Activated T-helper 17 cell treated with anti-CD3 and anti-CD28 coated beads, Interleukin-2, amount 50 U/mL, for 72 hours (primary cell): ENCODE measurements around the gene LIMS3. TPM values are rescaled to one million over a fixed set of nuclear protein-coding genes. Genes with fewer than 3 reads are reported as not detected.
A peak's percentile ranks its signal among the peaks of the same experiment; 100 is the strongest.
"Not testable (repeated sequence)": the region's sequence is repeated elsewhere in the genome, so short reads cannot be mapped to it uniquely, and the experiment has no call there.

Experiments used
- ATAC-seq: fragments of 150-1000 bp; cut with Tn5 transposase; replicated peaks from 2 replicates; pipeline ENCODE4 v1.10.0; 2021; ENCODE audit warnings: mild to moderate bottlenecking, moderate library complexity
- H3K27ac Mint-ChIP-seq: one replicate; pipeline ENCODE4 v1.8.0; 2022; ENCODE audit warnings: mixed read lengths
- H3K27me3 Mint-ChIP-seq: one replicate; pipeline ENCODE4 v1.8.0; 2022; ENCODE audit warnings: mixed read lengths
- H3K36me3 Mint-ChIP-seq: one replicate; pipeline ENCODE4 v1.8.0; 2022; ENCODE audit warnings: low read depth, mild to moderate bottlenecking, mixed read lengths
- H3K4me1 Mint-ChIP-seq: one replicate; pipeline ENCODE4 v1.8.0; 2022; ENCODE audit warnings: mixed read lengths
- H3K4me3 Mint-ChIP-seq: one replicate; pipeline ENCODE4 v1.8.0; 2022; ENCODE audit warnings: mild to moderate bottlenecking, mixed read lengths
- H3K9me3 Mint-ChIP-seq: one replicate; pipeline ENCODE4 v1.8.0; 2022; ENCODE audit warnings: mixed read lengths
- total RNA-seq, 2 donors: library from RNA; stranded (reverse); gene quantifications; one replicate each; pipeline ENCODE4 v1.2.3, GENCODE V29; 2022

LIMS3 gene
- total RNA-seq, 2 donors from 2014 or later = 0.65 to 2.8 TPM

GRCh38 chr2:109965482-109965881 lies 67.0 kb downstream of the LIMS3 start:
- H3K36me3 Mint-ChIP-seq, H3K4me1 Mint-ChIP-seq, H3K9me3 Mint-ChIP-seq, H3K27ac Mint-ChIP-seq, H3K27me3 Mint-ChIP-seq, ATAC-seq, H3K4me3 Mint-ChIP-seq: not testable (repeated sequence)

- H3K4me1 Mint-ChIP-seq, H3K4me3 Mint-ChIP-seq, ATAC-seq, H3K27ac Mint-ChIP-seq, H3K27me3 Mint-ChIP-seq, H3K36me3 Mint-ChIP-seq, H3K9me3 Mint-ChIP-seq: not testable (repeated sequence)
Measured at GRCh38 chr2:109966107-109966736, 67.7 kb downstream of the LIMS3 start.

GRCh38 chr2:109966858-109967257 lies 68.4 kb downstream of the LIMS3 start:
- not testable (repeated sequence) for H3K27ac Mint-ChIP-seq, H3K27me3 Mint-ChIP-seq, H3K36me3 Mint-ChIP-seq, H3K9me3 Mint-ChIP-seq, H3K4me3 Mint-ChIP-seq, ATAC-seq, H3K4me1 Mint-ChIP-seq

GRCh38 chr2:109969864-109970263 lies 71.4 kb downstream of the LIMS3 start:
- not testable (repeated sequence) for H3K36me3 Mint-ChIP-seq, H3K27me3 Mint-ChIP-seq, H3K4me1 Mint-ChIP-seq, H3K27ac Mint-ChIP-seq, H3K4me3 Mint-ChIP-seq, H3K9me3 Mint-ChIP-seq
- ATAC-seq = peak; percentile 76

GRCh38 chr2:109971710-109972109 lies 73.2 kb downstream of the LIMS3 start:
- H3K27me3 Mint-ChIP-seq, H3K27ac Mint-ChIP-seq, H3K4me3 Mint-ChIP-seq, H3K4me1 Mint-ChIP-seq, H3K9me3 Mint-ChIP-seq, ATAC-seq, H3K36me3 Mint-ChIP-seq: not testable (repeated sequence)

Other genes starting within 250 kb of the LIMS3 start
- 10 to 100 TPM; 13.7 to 19.3 TPM for gene RGPD5, start 104.4 kb upstream of the LIMS3 start, total RNA-seq
- gene MALL, start 217.1 kb downstream of the LIMS3 start, total RNA-seq = under 1 TPM in 1 of 2 donors, not detected in 1; 0.13 TPM